WTC11 (cell line): Measurements from ENCODE around the gene LRMDA.

ENCODE experiments used
- CREB1 ChIP-seq: sonication (generic); formaldehyde crosslinking; IDR thresholded peaks from 2 replicates; pipeline ENCODE4 v1.8.0; 2023; ENCODE audit warnings: mild to moderate bottlenecking, missing genetic modification reagents
- GABPB1 ChIP-seq: sonication (generic); formaldehyde crosslinking; IDR thresholded peaks from 2 replicates; pipeline ENCODE4 v1.8.1; 2023; ENCODE audit warnings: mild to moderate bottlenecking, missing genetic modification reagents
- JAZF1 ChIP-seq: fragments of 250-450 bp; sonication (Bioruptor Pico); IDR thresholded peaks from 2 replicates; pipeline ENCODE4 v1.9.0; 2021; ENCODE audit warnings: moderate library complexity, mild to moderate bottlenecking, inconsistent platforms
- NR3C1 ChIP-seq: sonication (generic); formaldehyde crosslinking; conservative IDR thresholded peaks from 2 replicates; pipeline ENCODE4 v1.8.1; 2023; ENCODE audit warnings: low read depth, mild to moderate bottlenecking, missing genetic modification reagents
- SMAD4 ChIP-seq: sonication (generic); formaldehyde crosslinking; IDR thresholded peaks from 2 replicates; pipeline ENCODE4 v1.8.0; 2022; ENCODE audit warnings: mild to moderate bottlenecking, missing genetic modification reagents
- SP1 ChIP-seq: sonication (generic); formaldehyde crosslinking; conservative IDR thresholded peaks from 2 replicates; pipeline ENCODE4 v1.8.1; 2022; ENCODE audit warnings: missing genetic modification reagents
- ZNF121 ChIP-seq: sonication (generic); formaldehyde crosslinking; IDR thresholded peaks from 2 replicates; pipeline ENCODE4 v1.8.0; 2023; ENCODE audit warnings: missing genetic modification reagents
- ZNF317 ChIP-seq: sonication (generic); formaldehyde crosslinking; IDR thresholded peaks from 2 replicates; pipeline ENCODE4 v1.8.1; 2023; ENCODE audit warnings: low read depth, mild to moderate bottlenecking, moderate library complexity, missing genetic modification reagents, borderline replicate concordance
- TF ChIP-seq, protein P1 (sequence below): sonication (generic); formaldehyde crosslinking; IDR thresholded peaks from 2 replicates; pipeline ENCODE4 v1.8.1; 2023; ENCODE audit warnings: mild to moderate bottlenecking, missing genetic modification reagents, moderate library complexity
- TF ChIP-seq, protein P2 (sequence below): fragments of 200-600 bp; IDR thresholded peaks from 2 replicates; pipeline ENCODE4 v1.8.0; 2022; ENCODE audit warnings: antibody characterized with exemption
- TF ChIP-seq, protein P3 (sequence below): sonication (generic); formaldehyde crosslinking; conservative IDR thresholded peaks from 2 replicates; pipeline ENCODE4 v1.8.1; 2022; ENCODE audit warnings: mild to moderate bottlenecking, missing genetic modification reagents

DNA sequence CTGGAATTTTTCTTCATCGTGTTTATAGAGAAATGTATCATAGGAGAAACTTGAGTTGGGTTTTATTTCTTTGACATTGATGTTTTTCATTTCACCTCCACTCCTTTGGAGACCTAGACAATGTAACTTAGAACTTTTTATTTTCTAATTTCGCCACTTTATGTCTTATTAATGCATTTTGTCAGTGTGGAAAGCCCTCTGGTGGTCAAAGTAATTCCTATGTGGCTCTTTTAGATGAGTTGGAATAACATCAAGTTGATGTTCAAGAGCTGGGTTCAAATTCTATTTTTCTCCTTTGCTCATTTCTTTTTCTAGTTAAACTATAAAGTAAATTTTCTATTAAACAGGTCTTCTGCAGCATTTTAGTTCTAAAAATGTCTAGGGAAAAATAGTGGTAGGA, 478.6 kb downstream of the LRMDA start:
- TF ChIP-seq, protein P1, sequence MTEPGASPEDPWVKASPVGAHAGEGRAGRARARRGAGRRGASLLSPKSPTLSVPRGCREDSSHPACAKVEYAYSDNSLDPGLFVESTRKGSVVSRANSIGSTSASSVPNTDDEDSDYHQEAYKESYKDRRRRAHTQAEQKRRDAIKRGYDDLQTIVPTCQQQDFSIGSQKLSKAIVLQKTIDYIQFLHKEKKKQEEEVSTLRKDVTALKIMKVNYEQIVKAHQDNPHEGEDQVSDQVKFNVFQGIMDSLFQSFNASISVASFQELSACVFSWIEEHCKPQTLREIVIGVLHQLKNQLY (CRISPR knock-in tag), result no peak
- TF ChIP-seq NR3C1 (CRISPR knock-in tag) (no peak), GABPB1 (no peak), SP1 (no peak), CREB1 (CRISPR knock-in tag) (no peak), ZNF317 (CRISPR knock-in tag) (no peak), JAZF1 (CRISPR knock-in tag) (no peak), SMAD4 (CRISPR knock-in tag) (no peak), ZNF121 (CRISPR knock-in tag) (no peak)
- TF ChIP-seq, protein P2, sequence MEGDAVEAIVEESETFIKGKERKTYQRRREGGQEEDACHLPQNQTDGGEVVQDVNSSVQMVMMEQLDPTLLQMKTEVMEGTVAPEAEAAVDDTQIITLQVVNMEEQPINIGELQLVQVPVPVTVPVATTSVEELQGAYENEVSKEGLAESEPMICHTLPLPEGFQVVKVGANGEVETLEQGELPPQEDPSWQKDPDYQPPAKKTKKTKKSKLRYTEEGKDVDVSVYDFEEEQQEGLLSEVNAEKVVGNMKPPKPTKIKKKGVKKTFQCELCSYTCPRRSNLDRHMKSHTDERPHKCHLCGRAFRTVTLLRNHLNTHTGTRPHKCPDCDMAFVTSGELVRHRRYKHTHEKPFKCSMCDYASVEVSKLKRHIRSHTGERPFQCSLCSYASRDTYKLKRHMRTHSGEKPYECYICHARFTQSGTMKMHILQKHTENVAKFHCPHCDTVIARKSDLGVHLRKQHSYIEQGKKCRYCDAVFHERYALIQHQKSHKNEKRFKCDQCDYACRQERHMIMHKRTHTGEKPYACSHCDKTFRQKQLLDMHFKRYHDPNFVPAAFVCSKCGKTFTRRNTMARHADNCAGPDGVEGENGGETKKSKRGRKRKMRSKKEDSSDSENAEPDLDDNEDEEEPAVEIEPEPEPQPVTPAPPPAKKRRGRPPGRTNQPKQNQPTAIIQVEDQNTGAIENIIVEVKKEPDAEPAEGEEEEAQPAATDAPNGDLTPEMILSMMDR, result no peak
- TF ChIP-seq, protein P3, sequence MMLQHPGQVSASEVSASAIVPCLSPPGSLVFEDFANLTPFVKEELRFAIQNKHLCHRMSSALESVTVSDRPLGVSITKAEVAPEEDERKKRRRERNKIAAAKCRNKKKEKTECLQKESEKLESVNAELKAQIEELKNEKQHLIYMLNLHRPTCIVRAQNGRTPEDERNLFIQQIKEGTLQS (CRISPR knock-in tag), result no peak
